Measurements from ENCODE around the gene GDA.

GRCh38 chr9:72185561-72185960, 36.3 kb downstream of the GDA start:
- TF ChIP-seq CTCF (IDR thresholded peaks at IDR 0.05; ENCODE audit: control extremely low read depth in 1 of 3, insufficient read depth in 1 of 3, low read depth in 1 of 3, low read length in 3 of 3) (no peak), POLR2A (IDR thresholded peaks at IDR 0.05; ENCODE audit: control extremely low read depth in 1 of 2, low read depth in 2 of 2, low read length in 2 of 2) (no peak), CHD1 (IDR thresholded peaks at IDR 0.05; ENCODE audit: low read depth, low read length) (no peak), POLR2AphosphoS5 (IDR thresholded peaks at IDR 0.05; ENCODE audit: low read depth, low read length) (no peak)
